Stimulated activated CD4-positive, alpha-beta T cell treated with anti-CD3 and anti-CD28 coated beads, TNF-alpha, amount 100 ng/mL, for 48 hours (primary cell): ENCODE measurements around the gene DCP1A.
A peak's percentile ranks its signal among the peaks of the same experiment; 100 is the strongest.
"Not testable (repeated sequence)": the region's sequence is repeated elsewhere in the genome, so short reads cannot be mapped to it uniquely, and the experiment has no call there.

Experiments
- DNase-seq, 3 donors: peaks; one replicate each; pipeline ENCODE4 v3.0.0-alpha.2; 2020; ENCODE audit warnings: low read depth in 3 of 3

DCP1A gene

DNA sequence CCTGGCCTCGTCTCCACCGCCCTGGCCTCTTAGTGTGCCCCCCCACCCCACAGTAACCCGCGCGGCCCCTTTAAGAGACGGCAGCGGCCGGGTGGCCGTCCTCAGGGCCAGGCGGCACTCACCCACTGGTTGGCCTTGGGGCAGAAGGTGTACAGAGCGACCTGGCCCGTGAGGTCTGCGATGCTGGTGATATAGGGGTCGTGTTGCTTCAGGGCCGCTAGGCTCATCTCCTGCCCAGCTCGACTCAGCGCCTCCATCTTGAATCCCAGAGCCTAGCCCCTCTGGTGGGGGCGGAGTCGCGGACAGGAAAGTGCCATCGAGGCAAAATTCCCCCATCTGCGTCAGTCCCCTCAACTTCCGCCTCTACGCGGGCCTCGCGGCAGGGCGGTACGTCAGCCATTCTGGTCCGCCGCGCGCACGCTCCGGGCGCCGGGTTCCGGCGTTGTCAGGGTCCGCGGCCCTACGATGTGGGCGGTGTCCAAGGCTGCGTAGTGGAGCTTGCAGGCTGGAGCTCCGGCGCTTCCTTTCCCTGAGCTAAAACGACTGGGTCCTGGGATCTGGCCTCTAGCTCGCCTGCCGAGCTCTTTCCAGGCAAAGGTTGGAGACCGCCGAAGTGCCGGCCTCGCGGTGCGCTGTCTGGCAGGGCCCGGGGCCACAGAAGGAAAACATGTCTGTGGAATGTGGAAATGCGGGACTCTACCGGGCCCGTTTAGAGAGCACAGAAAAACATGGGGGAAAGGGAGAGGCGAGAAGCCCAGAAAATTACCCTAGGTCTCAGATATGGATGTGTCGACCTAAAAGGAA lies at the start of gene DCP1A:
Gene DCP1A, minus strand, starts transcription at position 283 of the 804 bp plus-strand sequence. Its CDS starts 26 bp downstream, at position 257.
- DNase-seq, result peak; percentile 87 to 91 (median 87)

DNA sequence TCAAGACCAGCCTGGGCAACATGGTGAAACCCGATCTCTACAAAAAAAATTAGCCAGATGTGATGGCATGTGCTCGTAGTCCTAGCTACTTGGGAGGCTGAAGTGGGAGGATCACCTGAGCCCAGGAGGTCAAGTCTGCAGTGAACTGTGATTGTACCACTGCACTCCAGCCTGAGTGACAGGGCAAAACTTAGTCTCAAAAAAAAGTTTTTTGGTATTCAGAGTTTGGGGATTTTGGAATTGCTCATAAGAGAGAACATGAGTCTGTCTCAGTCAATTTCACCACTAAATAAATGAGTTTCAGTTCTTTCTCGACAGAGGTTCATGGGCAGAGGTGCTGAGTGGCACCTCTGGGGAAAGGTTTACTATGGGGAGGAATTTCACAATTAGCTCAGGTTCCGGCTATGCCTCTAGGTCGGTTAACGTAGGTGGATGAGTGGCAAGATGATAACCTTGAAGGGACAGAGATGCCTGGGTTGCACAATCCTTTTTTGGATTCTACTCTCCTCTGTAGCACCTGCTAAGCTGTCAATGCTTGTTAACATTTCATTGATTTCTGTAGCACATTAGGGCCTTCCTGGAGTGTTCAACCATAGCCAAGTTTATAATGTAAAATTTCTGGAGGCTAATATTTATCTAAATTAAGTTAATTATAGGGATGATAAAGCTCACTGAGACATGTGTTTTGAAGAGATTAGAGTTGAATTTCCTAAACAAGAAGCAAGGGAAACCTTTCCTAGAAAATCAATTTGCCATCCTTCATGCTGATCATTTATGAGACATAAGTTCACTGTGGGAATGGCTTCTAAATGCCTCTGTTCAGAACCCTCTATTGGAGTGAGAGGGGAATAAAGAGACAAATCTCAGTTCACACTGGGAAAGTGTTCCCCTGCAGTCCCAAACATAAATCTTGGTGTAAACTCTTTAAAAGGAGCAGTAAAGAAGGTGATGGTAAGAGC lies 37.4 kb upstream of the DCP1A start:
- DNase-seq, result no peak

DNA sequence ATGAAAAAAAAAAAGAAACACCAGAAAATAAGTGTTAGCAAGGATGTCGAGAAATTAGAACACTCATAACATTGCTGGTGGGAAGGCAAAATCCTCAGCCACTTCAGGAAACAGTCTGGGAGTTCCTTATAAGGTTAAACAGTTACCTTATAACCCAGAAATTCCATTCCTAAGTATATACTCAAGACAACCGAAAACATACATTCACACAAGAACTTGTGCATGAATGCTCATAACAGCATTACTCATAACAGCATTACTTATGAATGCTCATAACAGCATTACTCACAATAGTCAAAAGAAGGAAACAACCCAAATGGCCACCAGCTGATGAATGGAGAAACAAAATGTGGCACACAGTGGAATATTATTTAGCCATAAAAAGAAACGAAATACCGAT lies 34.8 kb upstream of the DCP1A start:
- DNase-seq, result no peak

- no peak for DNase-seq
Measured at GRCh38 chr3:53380306-53380705, 33.0 kb upstream of the DCP1A start.

- no peak for DNase-seq
Measured at GRCh38 chr3:53379898-53380297, 32.6 kb upstream of the DCP1A start.

- no peak for DNase-seq
Measured at GRCh38 chr3:53377794-53378193, 30.5 kb upstream of the DCP1A start.

DNA sequence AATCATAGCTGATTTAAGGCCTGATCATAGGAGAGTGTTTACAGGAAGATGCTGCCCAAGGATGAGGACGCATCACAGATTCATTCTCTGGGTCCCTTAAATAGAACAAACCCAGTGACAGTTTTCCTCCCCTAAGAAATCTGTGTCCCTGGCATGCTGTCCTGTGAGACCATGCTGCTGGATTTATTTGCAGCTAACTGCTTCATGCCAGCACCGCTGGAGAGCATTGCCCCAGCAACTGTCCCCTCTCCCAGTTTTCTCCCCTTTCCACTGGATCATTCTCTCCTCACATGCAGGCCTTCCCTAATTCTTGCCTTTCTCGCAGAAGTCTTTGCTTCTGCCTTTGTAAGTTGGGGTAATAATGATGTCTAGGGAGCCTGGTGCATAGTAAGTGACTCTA lies 29.3 kb upstream of the DCP1A start:
- DNase-seq, result no peak

DNA sequence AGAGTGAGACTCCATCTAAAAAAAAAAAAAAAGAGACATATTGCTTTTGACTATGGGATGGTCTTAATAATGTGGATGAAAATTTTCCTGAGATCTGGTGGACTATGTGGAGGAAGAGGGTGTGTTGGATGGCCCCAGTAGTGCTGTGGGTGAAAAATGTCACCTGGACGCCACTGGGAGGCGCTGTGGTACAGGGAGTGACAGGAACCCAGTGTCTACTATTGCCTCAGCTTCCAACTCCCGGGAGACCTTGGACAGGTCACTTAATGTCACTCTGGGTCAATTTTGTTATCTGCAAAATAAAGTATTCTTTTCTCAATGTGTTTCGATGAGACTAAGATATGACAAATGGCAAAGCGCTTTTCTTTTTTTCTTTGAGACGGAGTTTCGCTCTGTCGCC lies 27.7 kb upstream of the DCP1A start:
- peak; percentile 17 to 65 (median 48) for DNase-seq

- DNase-seq, result not testable (repeated sequence)
Measured at GRCh38 chr3:53370719-53371118, 23.4 kb upstream of the DCP1A start.

- DNase-seq, result no peak
Measured at GRCh38 chr3:53361852-53362251, 14.5 kb upstream of the DCP1A start.

DNA sequence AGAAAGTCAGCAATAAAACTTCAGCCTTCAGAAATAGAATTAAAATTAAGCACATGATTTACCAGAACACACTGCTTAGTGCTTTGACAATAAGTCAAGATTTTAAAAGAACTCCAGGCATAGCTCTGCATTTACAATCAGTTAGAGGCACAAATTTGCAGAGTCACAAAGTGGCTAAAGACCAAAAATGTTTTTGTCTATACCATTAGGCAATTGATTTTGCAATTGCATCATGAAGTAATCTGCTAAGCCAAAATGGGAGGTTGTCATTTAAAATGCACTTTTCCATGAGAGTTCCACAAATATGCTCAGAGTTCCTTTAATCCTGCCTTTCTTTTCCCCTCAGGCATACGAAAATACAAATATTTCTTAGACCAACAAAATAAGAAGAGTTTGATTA lies 10.1 kb upstream of the DCP1A start:
- DNase-seq, result no peak

DNA sequence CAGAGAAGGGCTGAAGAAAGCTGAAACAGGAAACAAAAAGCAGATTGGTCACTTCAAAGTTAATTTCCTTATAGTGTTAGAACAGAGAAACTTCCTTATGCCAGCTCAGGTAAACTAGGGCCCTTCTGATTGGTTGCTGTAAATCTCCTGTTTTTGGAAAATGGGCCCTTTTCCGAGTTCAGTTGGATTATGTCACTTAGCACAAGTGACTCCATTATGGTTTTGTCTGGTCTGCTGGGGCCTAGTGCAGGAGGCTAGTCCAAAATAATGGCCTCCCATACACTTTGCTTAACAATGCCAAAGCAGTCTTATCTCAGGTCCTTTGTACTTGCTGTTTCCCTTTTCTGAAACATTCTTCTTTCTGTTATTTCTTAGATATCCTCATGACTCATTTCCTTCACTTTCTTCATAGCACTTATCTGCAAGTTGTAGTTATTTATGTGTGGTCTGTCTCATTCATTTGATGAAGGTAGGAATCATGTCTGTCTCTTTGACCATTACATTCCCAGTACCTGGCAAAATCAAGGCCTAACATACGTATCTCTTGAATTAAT lies 7.7 kb upstream of the DCP1A start:
- no peak for DNase-seq

- DNase-seq, result no peak
Measured at GRCh38 chr3:53353202-53353601, 5.9 kb upstream of the DCP1A start.

- no peak for DNase-seq
Measured at GRCh38 chr3:53350652-53351051, 3.3 kb upstream of the DCP1A start.

- not testable (repeated sequence) for DNase-seq
Measured at GRCh38 chr3:53348118-53348517, 775 bp upstream of the DCP1A start.

DNA sequence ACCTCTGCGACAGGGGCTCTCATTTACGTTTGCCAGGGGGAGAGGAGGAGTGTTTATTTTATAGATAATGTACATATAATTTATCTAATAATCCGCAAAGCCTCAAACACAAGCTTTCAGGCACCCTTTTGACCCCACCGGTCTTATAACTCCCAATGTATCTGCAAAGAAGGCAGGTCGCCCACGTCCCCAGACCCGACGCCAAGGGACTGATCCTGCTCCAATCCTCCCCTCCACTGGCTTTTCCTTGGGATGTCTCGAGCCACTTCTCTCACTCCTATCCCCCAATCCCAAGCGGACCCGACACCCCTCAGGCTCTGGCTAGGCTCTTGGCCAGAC lies 452 bp downstream of the DCP1A start:
- no peak for DNase-seq

DNA sequence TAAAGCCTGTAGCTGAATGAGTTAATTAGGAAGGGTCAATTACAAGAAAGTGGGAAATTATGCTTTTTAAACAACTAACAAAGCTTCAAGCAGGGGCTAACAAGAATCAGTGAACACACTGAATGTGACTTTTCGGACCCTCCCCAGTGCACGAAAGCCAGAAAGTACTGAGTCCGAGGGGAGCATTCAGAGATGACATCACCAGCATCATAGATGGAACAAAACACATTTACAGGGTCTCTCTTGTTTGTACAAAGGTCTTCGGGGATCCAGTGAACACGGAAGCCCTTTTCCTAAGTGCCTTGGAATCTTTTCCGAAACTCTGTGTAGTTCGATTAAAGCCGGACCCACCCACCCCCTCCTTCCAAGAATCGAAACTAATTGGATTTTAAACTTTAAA lies 829 bp downstream of the DCP1A start:
- DNase-seq, result no peak

- DNase-seq, result no peak
Measured at GRCh38 chr3:53342353-53342752, 5.0 kb downstream of the DCP1A start.

DNA sequence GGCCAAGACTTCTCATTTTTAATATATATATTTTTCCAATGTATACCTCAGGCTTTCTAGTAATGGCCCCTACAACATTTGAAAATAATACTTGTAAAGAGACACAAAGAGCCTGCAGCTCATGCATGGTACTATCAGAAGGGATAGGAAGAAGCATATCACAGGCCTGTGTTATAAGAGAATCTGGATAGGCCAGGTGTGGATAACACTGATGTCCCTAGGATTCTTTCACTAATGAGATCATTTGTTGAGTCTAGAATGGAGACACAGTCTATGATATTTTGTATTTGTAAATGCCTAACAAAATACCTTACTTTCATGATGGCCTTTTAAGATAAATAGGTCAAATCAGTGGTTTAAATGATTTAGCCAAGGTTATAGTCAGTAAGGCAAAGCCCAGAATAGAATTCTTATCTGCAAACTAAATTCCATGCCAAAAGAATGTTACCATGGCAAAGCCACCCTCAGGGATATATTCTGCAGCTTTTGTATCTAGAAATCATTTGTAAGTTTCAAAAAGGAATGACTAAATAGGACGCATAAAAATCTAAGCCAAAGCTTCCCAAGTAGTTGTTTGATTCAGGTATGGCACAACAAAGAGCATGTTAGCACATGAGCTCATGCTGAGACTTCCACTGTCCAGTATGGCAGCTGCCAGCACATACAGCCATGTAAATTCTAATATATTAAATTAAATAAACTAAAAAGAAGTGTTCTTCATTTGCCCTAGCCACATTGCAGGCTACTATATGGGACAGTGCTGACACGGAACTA lies 10.0 kb downstream of the DCP1A start:
- no peak for DNase-seq

DNA sequence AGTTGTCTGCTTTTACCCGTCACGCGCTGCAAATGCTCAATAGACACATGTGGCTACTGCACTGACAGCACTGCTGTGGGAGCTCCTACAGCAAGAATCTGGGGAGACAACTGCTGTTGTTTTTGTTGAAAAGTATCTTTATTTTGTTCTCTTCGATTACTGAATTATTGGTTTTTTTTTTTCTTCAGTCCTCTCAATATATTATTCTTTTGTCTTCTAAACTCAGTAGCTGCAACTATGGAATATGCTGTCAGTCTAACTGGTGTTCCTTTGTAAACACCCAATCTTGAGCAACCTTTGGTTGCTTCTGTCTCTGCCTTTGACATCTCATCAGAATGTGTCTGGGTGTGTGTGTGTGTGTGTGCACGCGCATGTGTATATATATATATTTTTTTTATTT lies 12.6 kb downstream of the DCP1A start:
- DNase-seq, result no peak

- no peak for DNase-seq
Measured at GRCh38 chr3:53331871-53332270, 15.5 kb downstream of the DCP1A start.

GRCh38 chr3:53329897-53330296 lies 17.4 kb downstream of the DCP1A start:
- DNase-seq, result no peak
